HG03175 (cell line): ENCODE results near the gene CXorf49.
A peak's percentile ranks its signal among the peaks of the same experiment; 100 is the strongest.
"Not testable (repeated sequence)": the region's sequence is repeated elsewhere in the genome, so short reads cannot be mapped to it uniquely, and the experiment has no call there.

Source experiments
- ATAC-seq: cut with Tn5 transposase; IDR thresholded peaks from one replicate; pipeline ENCODE4 v1.9.1; 2021; ENCODE audit warnings: mild to moderate bottlenecking, moderate library complexity; ENCODE audit not compliant: unreplicated experiment

The CXorf49 gene

GRCh38 chrX:71675636-71676035 lies 42.4 kb downstream of the CXorf49 start:
- not testable (repeated sequence) for ATAC-seq

GRCh38 chrX:71671938-71672337 lies 46.1 kb downstream of the CXorf49 start:
- no peak for ATAC-seq

DNA sequence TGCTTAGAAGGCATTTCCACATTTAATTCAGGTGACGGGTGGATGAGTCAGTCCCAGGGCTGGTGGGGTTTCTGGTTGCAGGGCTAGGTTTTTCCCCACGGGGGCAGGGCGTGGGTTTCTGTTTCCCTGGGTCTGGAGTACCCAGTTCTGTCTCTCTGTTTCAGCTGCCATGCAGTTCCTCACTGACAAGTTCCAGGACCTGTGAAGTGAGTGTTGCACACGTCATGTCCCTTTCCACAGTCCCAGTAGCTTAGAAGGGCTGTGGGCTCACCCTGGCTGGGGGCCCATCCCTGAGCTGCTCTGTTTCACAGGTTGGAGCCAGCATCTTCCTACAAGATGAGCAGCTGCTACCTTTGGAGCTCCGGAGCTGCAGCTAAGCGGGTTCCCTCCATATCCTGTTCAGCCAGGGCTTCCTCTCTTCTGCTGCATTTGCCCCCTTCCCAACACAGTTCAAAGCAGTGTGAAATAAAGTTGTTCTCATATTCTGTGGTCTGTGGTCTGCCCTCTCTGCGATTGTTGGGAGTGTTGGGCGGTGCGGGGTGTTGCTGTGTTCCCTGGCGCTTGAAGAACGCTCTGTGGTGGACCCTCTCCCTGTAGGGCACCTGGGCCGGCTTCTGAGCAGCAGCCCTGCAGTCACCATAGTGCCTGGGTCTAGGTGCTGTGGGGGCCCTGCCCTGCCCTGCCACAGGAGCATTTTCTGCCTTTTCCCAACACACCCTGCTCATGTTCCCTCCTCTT lies 46.9 kb downstream of the CXorf49 start:
- ATAC-seq = no peak

DNA sequence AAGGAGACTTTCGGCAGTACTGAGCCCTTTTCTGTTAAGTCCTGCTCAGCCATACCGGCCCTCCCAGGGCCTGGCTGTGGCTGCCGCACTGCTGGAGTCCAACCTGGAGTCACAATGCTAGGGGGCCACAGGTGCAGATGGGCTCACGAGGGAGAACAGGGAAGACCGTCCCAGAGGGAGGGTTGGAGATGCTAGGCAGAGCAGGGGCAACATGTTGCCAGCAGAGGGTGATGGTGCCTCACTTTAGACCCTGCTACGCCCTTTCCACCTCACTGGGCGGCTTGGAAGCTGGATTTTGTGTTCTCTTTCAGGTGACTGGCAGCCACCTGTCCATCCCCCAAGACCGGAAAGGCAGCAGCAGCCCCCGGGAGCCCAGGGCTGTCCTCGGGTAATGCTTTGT lies 48.1 kb downstream of the CXorf49 start:
- ATAC-seq = peak; percentile 57

- ATAC-seq = no peak
Measured at GRCh38 chrX:71669492-71669891, 48.6 kb downstream of the CXorf49 start.

- ATAC-seq = no peak
Measured at GRCh38 chrX:71668248-71668595, 49.9 kb downstream of the CXorf49 start.

DNA sequence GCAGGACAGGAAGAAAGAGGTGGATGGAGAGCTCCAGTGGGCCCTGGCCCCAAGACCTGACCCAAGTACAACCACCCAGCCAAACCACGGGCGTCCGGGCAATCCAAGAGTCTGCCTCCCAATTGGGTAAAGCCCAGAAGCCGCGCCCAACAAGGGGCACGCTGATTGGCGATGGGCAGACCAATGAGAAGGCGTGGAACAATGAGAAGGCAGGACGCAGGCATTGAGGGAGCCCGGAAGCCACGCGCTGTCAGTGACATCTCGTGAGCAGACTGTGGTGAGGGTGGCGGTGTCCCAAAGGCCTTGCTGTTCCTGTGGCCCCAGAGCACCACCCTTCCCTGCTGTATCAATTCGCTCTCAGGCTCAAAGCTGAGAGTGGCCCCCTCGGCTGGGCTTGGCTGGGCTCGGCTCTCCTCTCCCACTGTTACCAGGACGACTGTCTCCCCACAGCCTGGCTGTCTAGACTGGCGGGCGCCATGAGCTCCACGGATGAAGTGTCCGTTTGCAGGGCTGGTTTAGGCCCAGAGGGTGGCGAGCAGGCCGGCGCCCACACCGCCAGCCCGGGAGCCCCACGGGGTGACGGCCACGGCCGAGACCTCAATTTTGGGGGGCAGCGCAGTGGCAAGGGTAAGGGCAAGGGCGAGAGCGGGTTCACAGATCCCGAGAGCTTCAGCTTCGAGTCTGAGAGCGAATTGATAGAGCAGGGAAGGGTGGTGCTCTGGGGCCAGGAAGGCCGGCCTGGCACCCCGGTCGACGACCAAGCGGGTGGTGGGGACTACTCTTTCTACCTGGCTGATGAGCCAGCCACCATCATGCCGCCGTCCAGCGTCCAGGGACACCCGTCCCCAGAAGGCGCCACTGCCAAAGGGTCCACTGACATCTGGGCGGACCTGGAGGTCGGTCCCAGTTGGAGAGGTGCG lies 50.5 kb downstream of the CXorf49 start, which contains the start of gene LOC101059915:
Gene LOC101059915, plus strand, starts transcription at position 219 of the 920 bp plus-strand sequence.
- no peak for ATAC-seq

DNA sequence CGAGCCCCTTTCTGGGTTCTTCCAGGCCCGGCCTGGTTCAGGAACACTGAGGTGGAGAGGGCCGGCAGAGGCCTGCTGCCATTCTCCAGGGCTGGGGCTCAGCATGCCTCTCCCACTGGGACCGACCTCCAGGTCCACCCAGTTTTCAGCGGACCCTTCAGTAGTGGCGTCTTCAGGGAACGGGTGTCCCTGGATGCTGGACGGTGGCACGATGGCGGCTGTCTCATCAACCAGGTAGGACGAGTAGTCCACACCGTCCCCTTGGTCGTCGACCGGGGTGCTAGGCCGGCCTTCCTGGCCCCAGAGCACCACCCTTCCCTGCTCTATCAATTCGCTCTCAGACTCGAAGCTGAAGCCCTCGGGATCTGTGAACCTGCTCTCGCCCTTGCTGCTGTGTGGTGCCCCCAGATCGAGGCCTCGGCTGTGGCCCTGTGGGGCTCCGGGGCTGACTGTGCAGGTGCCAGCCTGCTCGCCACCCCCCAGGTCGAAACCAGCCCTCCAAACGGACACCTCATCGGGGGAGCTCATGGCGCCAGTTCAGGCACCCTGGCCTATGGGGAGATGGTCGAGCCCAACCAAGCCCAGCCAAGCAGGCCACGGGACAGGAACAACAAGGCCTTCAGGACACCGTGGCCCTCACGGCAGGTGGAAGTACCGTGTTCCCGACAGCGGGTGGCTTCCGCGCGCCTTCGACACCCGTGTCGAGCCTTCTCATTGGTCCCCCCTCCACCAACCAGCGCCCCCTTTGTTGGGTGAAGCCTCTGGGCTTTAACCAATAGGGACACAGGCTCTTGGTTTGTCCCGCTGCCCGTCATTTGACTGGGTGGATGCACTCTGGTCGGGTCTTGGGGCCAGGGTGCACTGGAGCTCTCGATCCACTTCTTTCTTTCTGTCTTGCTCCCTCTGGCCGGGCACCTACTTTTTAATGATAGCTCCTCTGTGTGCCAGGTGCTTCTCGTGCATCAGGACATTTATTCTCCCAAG lies 51.6 kb downstream of the CXorf49 start:
- no peak for ATAC-seq

- ATAC-seq = no peak
Measured at GRCh38 chrX:71665747-71666146, 52.3 kb downstream of the CXorf49 start.

DNA sequence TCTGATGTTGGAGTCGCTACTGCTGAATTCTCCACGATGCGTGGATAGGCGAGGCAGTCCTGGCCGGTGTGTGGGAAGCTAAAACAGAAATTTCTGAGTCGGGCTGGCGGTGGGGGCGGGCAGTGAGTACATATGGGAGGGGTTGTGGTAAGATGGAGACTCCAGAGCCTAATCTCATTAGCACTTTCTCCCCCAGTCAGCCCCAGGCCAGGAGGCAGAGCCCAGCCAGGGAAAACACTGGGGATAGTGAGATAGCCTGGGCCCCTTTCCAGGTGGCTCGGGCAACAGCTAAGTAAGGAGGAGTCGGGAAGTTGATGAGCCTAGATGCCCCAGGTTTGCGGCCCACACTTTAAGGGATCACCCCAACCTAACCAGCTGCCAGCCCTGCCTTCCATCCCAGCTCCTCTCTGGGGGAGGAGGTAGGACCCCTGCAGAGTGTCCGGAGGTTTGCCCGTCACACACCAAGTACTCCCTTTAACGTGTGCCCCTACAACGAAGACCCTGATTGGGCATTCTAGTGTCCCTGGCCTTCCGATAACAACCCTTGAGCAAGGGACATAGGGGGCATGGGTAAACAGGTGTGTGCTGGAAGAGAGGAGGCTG lies 53.1 kb downstream of the CXorf49 start:
- no peak for ATAC-seq
